Measurements from ENCODE around the gene APLP2. TPM values are rescaled to one million over a fixed set of nuclear protein-coding genes. Genes with fewer than 3 reads are reported as not detected.
A peak's percentile ranks its signal among the peaks of the same experiment; 100 is the strongest.
"Not testable (repeated sequence)": the region's sequence is repeated elsewhere in the genome, so short reads cannot be mapped to it uniquely, and the experiment has no call there.

APLP2 gene
- total and polyA plus RNA-seq, 4 donors, result 235 to 532 (median 524) TPM

- 68 to 71% methylated on average over 2 of the region's 2 CpGs for WGBS, 2 donors
- Histone ChIP-seq H3K27ac (ENCODE audit: low read depth in 1 of 2, low read length in 1 of 2) (no peak overlapping the region), H3K9ac (ENCODE audit: insufficient read depth in 1 of 2, low read length in 2 of 2) (no peak overlapping the region), H3K4me1 (ENCODE audit: control insufficient read depth in 5 of 5, insufficient read depth in 5 of 5, low read length in 5 of 5) (peaks cover 9 to 19% (median 10%) of the 10 kb centered on the region in 5 donors), H3K27me3 (ENCODE audit: control insufficient read depth in 3 of 3, insufficient read depth in 3 of 3, low read length in 2 of 3) (no peaks in the 10 kb centered on the region), H3K9me3 (ENCODE audit: control insufficient read depth in 4 of 4, insufficient read depth in 3 of 4, low read length in 3 of 4) (peaks cover 0 to 2% (median 0%) of the 10 kb centered on the region in 4 donors), H3K4me3 (no peak overlapping the region), H3K36me3 (ENCODE audit: control insufficient read depth in 4 of 4, insufficient read depth in 4 of 4, low read length in 4 of 4) (no peaks in the 10 kb centered on the region)
- TF ChIP-seq CTCF (IDR thresholded peaks at IDR 0.05; ENCODE audit: control extremely low read depth, extremely low read depth), result no peak
- no peak for DNase-seq
- no peak for ATAC-seq (ENCODE audit: insufficient read depth, low FRiP score)
These were observed 18.5 kb downstream of the APLP2 start for GRCh38 chr11:130088217-130088616.

- DNase-seq, result no peak
- Histone ChIP-seq H3K4me1 (ENCODE audit: control insufficient read depth in 5 of 5, insufficient read depth in 5 of 5, low read length in 5 of 5) (peaks cover 9 to 19% (median 10%) of the 10 kb centered on the region in 5 donors), H3K9me3 (ENCODE audit: control insufficient read depth in 4 of 4, insufficient read depth in 3 of 4, low read length in 3 of 4) (peaks cover 0 to 2% (median 0%) of the 10 kb centered on the region in 4 donors), H3K36me3 (ENCODE audit: control insufficient read depth in 4 of 4, insufficient read depth in 4 of 4, low read length in 4 of 4) (no peaks in the 10 kb centered on the region), H3K27ac (ENCODE audit: low read depth in 1 of 2, low read length in 1 of 2) (peak overlapping the region in 1 of 2 donors; percentile 37), H3K9ac (ENCODE audit: insufficient read depth in 1 of 2, low read length in 2 of 2) (no peak overlapping the region), H3K27me3 (ENCODE audit: control insufficient read depth in 3 of 3, insufficient read depth in 3 of 3, low read length in 2 of 3) (no peaks in the 10 kb centered on the region), H3K4me3 (no peak overlapping the region)
- 62 to 72% methylated on average over 9 of the region's 9 CpGs for WGBS, 2 donors
- no peak for TF ChIP-seq CTCF (IDR thresholded peaks at IDR 0.05; ENCODE audit: control extremely low read depth, extremely low read depth)
- no peak for ATAC-seq (ENCODE audit: insufficient read depth, low FRiP score)
These were observed 19.4 kb downstream of the APLP2 start for GRCh38 chr11:130088919-130089673.

- no peak for TF ChIP-seq CTCF (IDR thresholded peaks at IDR 0.05; ENCODE audit: control extremely low read depth, extremely low read depth)
- Histone ChIP-seq H3K9me3 (ENCODE audit: control insufficient read depth in 4 of 4, insufficient read depth in 3 of 4, low read length in 3 of 4) (peaks cover 0 to 2% (median 0%) of the 10 kb centered on the region in 4 donors), H3K4me3 (no peak overlapping the region), H3K27ac (ENCODE audit: low read depth in 1 of 2, low read length in 1 of 2) (no peak overlapping the region), H3K9ac (ENCODE audit: insufficient read depth in 1 of 2, low read length in 2 of 2) (no peak overlapping the region), H3K36me3 (ENCODE audit: control insufficient read depth in 4 of 4, insufficient read depth in 4 of 4, low read length in 4 of 4) (no peaks in the 10 kb centered on the region), H3K27me3 (ENCODE audit: control insufficient read depth in 3 of 3, insufficient read depth in 3 of 3, low read length in 2 of 3) (no peaks in the 10 kb centered on the region), H3K4me1 (ENCODE audit: control insufficient read depth in 5 of 5, insufficient read depth in 5 of 5, low read length in 5 of 5) (peaks cover 9 to 21% (median 10%) of the 10 kb centered on the region in 5 donors)
- ATAC-seq (ENCODE audit: insufficient read depth, low FRiP score), result no peak
- WGBS, 2 donors, result 87 to 94% methylated on average over 5 of the region's 5 CpGs
- no peak for DNase-seq
These were observed 20.0 kb downstream of the APLP2 start for GRCh38 chr11:130089674-130090073.

GRCh38 chr11:130090517-130090916 lies 20.8 kb downstream of the APLP2 start:
- H3K4me3 ChIP-seq; H3K9me3 ChIP-seq (ENCODE audit: control insufficient read depth in 4 of 4, insufficient read depth in 3 of 4, low read length in 3 of 4); H3K27ac ChIP-seq (ENCODE audit: low read depth in 1 of 2, low read length in 1 of 2); ATAC-seq (ENCODE audit: insufficient read depth, low FRiP score); H3K27me3 ChIP-seq (ENCODE audit: control insufficient read depth in 3 of 3, insufficient read depth in 3 of 3, low read length in 2 of 3); DNase-seq; H3K9ac ChIP-seq (ENCODE audit: insufficient read depth in 1 of 2, low read length in 2 of 2); H3K36me3 ChIP-seq (ENCODE audit: control insufficient read depth in 4 of 4, insufficient read depth in 4 of 4, low read length in 4 of 4): not testable (repeated sequence)
- peaks cover 9 to 23% (median 10%) of the 10 kb centered on the region in 5 donors for H3K4me1 ChIP-seq (ENCODE audit: control insufficient read depth in 5 of 5, insufficient read depth in 5 of 5, low read length in 5 of 5)
- 81 to 82% methylated on average over 11 to 16 of the region's 16 CpGs for WGBS, 2 donors

- not testable (repeated sequence) for H3K27ac ChIP-seq (ENCODE audit: low read depth in 1 of 2, low read length in 1 of 2); H3K9me3 ChIP-seq (ENCODE audit: control insufficient read depth in 4 of 4, insufficient read depth in 3 of 4, low read length in 3 of 4); H3K4me3 ChIP-seq; DNase-seq; ATAC-seq (ENCODE audit: insufficient read depth, low FRiP score); H3K27me3 ChIP-seq (ENCODE audit: control insufficient read depth in 3 of 3, insufficient read depth in 3 of 3, low read length in 2 of 3); H3K9ac ChIP-seq (ENCODE audit: insufficient read depth in 1 of 2, low read length in 2 of 2); H3K36me3 ChIP-seq (ENCODE audit: control insufficient read depth in 4 of 4, insufficient read depth in 4 of 4, low read length in 4 of 4)
- 95 to 96% methylated on average over 12 to 25 of the region's 36 CpGs for WGBS, 2 donors
- H3K4me1 ChIP-seq (ENCODE audit: control insufficient read depth in 5 of 5, insufficient read depth in 5 of 5, low read length in 5 of 5), result peaks cover 10 to 23% (median 11%) of the 10 kb centered on the region in 5 donors
These were observed 21.5 kb downstream of the APLP2 start for GRCh38 chr11:130091169-130091568.
